Body of pancreas (tissue), 4 donors: ENCODE results near the gene GFRA1. TPM values are rescaled to one million over a fixed set of nuclear protein-coding genes. Genes with fewer than 3 reads are reported as not detected.

Source experiments
- ATAC-seq: fragments of 150-250 bp; one replicate; pipeline ENCODE4 v1.9.1; 2016
- DNase-seq, 4 donors: peaks; one replicate each; pipeline ENCODE4 v3.0.0-alpha.2; 2019
- H3K27ac ChIP-seq, 4 donors: fragments of 200-600 bp; sonication (generic); 1 replicate in 3 of 4; 2 replicates in 1 of 4; pipeline versions ENCODE4 v1.5.1 to v1.6.1; 2016 to 2019; ENCODE audit warnings: mild to moderate bottlenecking in 1 of 4, mixed read lengths in 1 of 4, moderate library complexity in 1 of 4
- H3K27me3 ChIP-seq, 2 donors: fragments of 200-600 bp; sonication (generic); one replicate each; pipeline ENCODE4 v1.6.0; 2016; ENCODE audit warnings: mild to moderate bottlenecking in 1 of 2
- H3K36me3 ChIP-seq, 2 donors: fragments of 200-600 bp; sonication (generic); replicated peaks in 1 of 2; 2 replicates each; pipeline ENCODE4 v1.5.1; 2016; ENCODE audit warnings: low read depth in 2 of 2; ENCODE audit not compliant: insufficient read depth in 1 of 2
- H3K4me1 ChIP-seq: fragments of 200-600 bp; sonication (generic); one replicate; pipeline ENCODE4 v1.6.0; 2016
- H3K4me3 ChIP-seq, 2 donors: fragments of 200-600 bp; sonication (generic); 1 replicate in 1 of 2; 2 replicates in 1 of 2; pipeline ENCODE4 v1.5.1; 2016 to 2019
- H3K9me3 ChIP-seq, 3 donors: fragments of 200-600 bp; sonication (generic); 1 replicate in 2 of 3; 2 replicates in 1 of 3; pipeline ENCODE4 v1.5.1; 2016
- CTCF ChIP-seq, 7 experiments: fragments of 450-650 bp in 4 of 7; fragments of 200-600 bp in 3 of 7; sonication (generic) in 3 of 7; IDR thresholded peaks; one replicate each; pipeline ENCODE4 v1.5.1; 2016 to 2019; ENCODE audit warnings: antibody characterized with exemption in 7 of 7
- POLR2A ChIP-seq, 3 donors: fragments of 450-650 bp; IDR thresholded peaks; one replicate each; pipeline ENCODE4 v1.6.1; 2016; ENCODE audit warnings: antibody characterized with exemption in 3 of 3, mild to moderate bottlenecking in 2 of 3
- WGBS, 2 donors: methylation state at CpG; one replicate each; pipeline ENCODE4 v1.1.5; 2017; 5-methylcytosine and 5-hydroxymethylcytosine counted together
- intact Hi-C: fragments of 100-400 bp; cut with DNase I; formaldehyde crosslinking; loops from one replicate; pipeline ENCODE4 v1.15.1; 2023
- total RNA-seq, 2 donors: library from RNA; depleted of rRNA; stranded (reverse); fragments of >200 nt; gene quantifications; one replicate each; pipeline ENCODE4 v1.1.0, GENCODE V29; 2016

GFRA1 gene
- total RNA-seq, 2 donors from 2014 or later: 4.2 to 6.9 TPM

GRCh38 chr10:116274064-116274904 is 1.3 kb upstream of the GFRA1 start:
- Histone ChIP-seq H3K27ac (no peak overlapping the region), H3K36me3 (no peaks in the 10 kb centered on the region), H3K27me3 (peaks cover 0 to 24% of the 10 kb centered on the region in 2 donors), H3K9me3 (no peaks in the 10 kb centered on the region), H3K4me1 (peaks cover 41% of the 10 kb centered on the region), H3K4me3 (peak overlapping the region in 1 of 2 donors; percentile 16)
- DNase-seq (peak in 2 of 4 donors; percentile 16 to 27), ATAC-seq (no peak)
- no peak for TF ChIP-seq CTCF (IDR thresholded peaks at IDR 0.05)
- TF ChIP-seq POLR2A (IDR thresholded peaks at IDR 0.05): no peak
- intact Hi-C loops: no loop called here
- WGBS, 2 donors: 1 to 3% methylated on average over 41 to 48 of the region's 49 CpGs

GRCh38 chr10:116271593-116272439 is 1.2 kb downstream of the GFRA1 start:
- no peak overlapping the region for H3K27ac ChIP-seq
- ATAC-seq (peak; percentile 37), DNase-seq (peak; percentile 17 to 40 (median 27))
- 2 to 3% methylated on average over 9 to 64 of the region's 64 CpGs for WGBS, 2 donors
- TF ChIP-seq CTCF (IDR thresholded peaks at IDR 0.05): no peak
- TF ChIP-seq POLR2A (IDR thresholded peaks at IDR 0.05): no peak
- H3K9me3 ChIP-seq: no peaks in the 10 kb centered on the region
- peaks cover 41% of the 10 kb centered on the region for H3K4me1 ChIP-seq
- no peaks in the 10 kb centered on the region for H3K36me3 ChIP-seq
- H3K4me3 ChIP-seq: peak overlapping the region in 1 of 2 donors; percentile 28
- intact Hi-C loops: no loop called here
- peaks cover 0 to 24% of the 10 kb centered on the region in 2 donors for H3K27me3 ChIP-seq

- WGBS, 2 donors: 29 to 58% methylated on average over 19 to 62 of the region's 73 CpGs
- peaks cover 41% of the 10 kb centered on the region for H3K4me1 ChIP-seq
- DNase-seq: peak in 2 of 4 donors; percentile 16 to 18
- no peaks in the 10 kb centered on the region for H3K36me3 ChIP-seq
- TF ChIP-seq POLR2A (IDR thresholded peaks at IDR 0.05): no peak
- TF ChIP-seq CTCF (IDR thresholded peaks at IDR 0.05): no peak
- intact Hi-C loops: no loop called here
- peak; percentile 7 for ATAC-seq
- H3K27ac ChIP-seq: no peak overlapping the region
- H3K9me3 ChIP-seq: no peaks in the 10 kb centered on the region
- peak overlapping the region in 1 of 2 donors; percentile 28 for H3K4me3 ChIP-seq
- H3K27me3 ChIP-seq: peaks cover 0 to 24% of the 10 kb centered on the region in 2 donors
These were observed 2.0 kb downstream of the GFRA1 start for GRCh38 chr10:116270771-116271592.

GRCh38 chr10:116270126-116270770 is 2.8 kb downstream of the GFRA1 start:
- H3K27ac ChIP-seq: no peak overlapping the region
- intact Hi-C loops: no loop called here
- ATAC-seq: no peak
- WGBS, 2 donors: 57 to 75% methylated on average over 5 to 9 of the region's 9 CpGs
- H3K27me3 ChIP-seq: peaks cover 0 to 24% of the 10 kb centered on the region in 2 donors
- H3K9me3 ChIP-seq: no peaks in the 10 kb centered on the region
- H3K4me1 ChIP-seq: peaks cover 41% of the 10 kb centered on the region
- DNase-seq: no peak
- H3K4me3 ChIP-seq: no peak overlapping the region
- TF ChIP-seq POLR2A (IDR thresholded peaks at IDR 0.05) (no peak), CTCF (IDR thresholded peaks at IDR 0.05) (no peak)
- no peaks in the 10 kb centered on the region for H3K36me3 ChIP-seq
